Osteoblast (primary cell): ENCODE data around the gene TMC8. TPM values are rescaled to one million over a fixed set of nuclear protein-coding genes. Genes with fewer than 3 reads are reported as not detected.

Source experiments
- DNase-seq: peaks from one replicate; pipeline ENCODE4 v3.0.0; 2011; ENCODE audit warnings: low spot score, mixed read lengths; ENCODE audit not compliant: insufficient read length; ENCODE audit errors: missing footprints
- H2AFZ ChIP-seq: 2 replicates; pipeline ENCODE4 v1.6.0; 2011; ENCODE audit warnings: mild to moderate bottlenecking, low read length
- H3K27ac ChIP-seq: 2 replicates; pipeline ENCODE4 v1.5.1; 2011; ENCODE audit warnings: mild to moderate bottlenecking, low read depth, low read length, moderate library complexity
- H3K27me3 ChIP-seq: 2 replicates; pipeline ENCODE4 v1.6.0; 2012; ENCODE audit warnings: mild to moderate bottlenecking, control low read depth, inconsistent platforms, low read length, moderate library complexity; ENCODE audit not compliant: insufficient read depth
- H3K36me3 ChIP-seq: 2 replicates; pipeline ENCODE4 v1.5.1; 2011; ENCODE audit warnings: mild to moderate bottlenecking, low read length, control low read depth, moderate library complexity; ENCODE audit not compliant: insufficient read depth
- H3K4me1 ChIP-seq: 2 replicates; pipeline ENCODE4 v1.5.1; 2011; ENCODE audit warnings: mild to moderate bottlenecking, low read length, control low read depth, moderate library complexity; ENCODE audit not compliant: insufficient read depth
- H3K4me2 ChIP-seq: 2 replicates; pipeline ENCODE4 v1.6.0; 2011; ENCODE audit warnings: mild to moderate bottlenecking, low read length; ENCODE audit not compliant: insufficient read depth
- H3K4me3 ChIP-seq: fragments of 200-600 bp; sonication (generic); 3 replicates; pipeline ENCODE4 v1.5.1; 2012; ENCODE audit warnings: mild to moderate bottlenecking, low read length, inconsistent platforms; ENCODE audit not compliant: insufficient read depth
- H3K79me2 ChIP-seq: 2 replicates; pipeline ENCODE4 v1.6.0; 2012; ENCODE audit warnings: mild to moderate bottlenecking, low read length, control low read depth, inconsistent platforms; ENCODE audit not compliant: insufficient read depth
- H3K9me3 ChIP-seq: 2 replicates; pipeline ENCODE4 v1.5.1; 2011; ENCODE audit warnings: low read depth, low read length, control low read depth
- H4K20me1 ChIP-seq: 2 replicates; pipeline ENCODE4 v1.6.0; 2012; ENCODE audit warnings: mild to moderate bottlenecking, low read length, control low read depth; ENCODE audit not compliant: insufficient read depth
- CTCF ChIP-seq: IDR thresholded peaks from 2 replicates; pipeline ENCODE4 v1.5.1; 2011; ENCODE audit warnings: mild to moderate bottlenecking, low read depth, low read length, moderate library complexity; ENCODE audit errors: extremely low read depth
- total RNA-seq: library from RNA; depleted of rRNA; stranded (reverse); fragments of >200 nt; gene quantifications from 2 replicates; pipeline ENCODE4 v1.2.3, GENCODE V29; 2012

TMC8 gene
- total RNA-seq, 1 donor = not detected

GRCh38 chr17:78174870-78175642, 44.5 kb downstream of the TMC8 start:
- Histone ChIP-seq H3K4me2 (no peak overlapping the region), H3K4me1 (no peaks in the 10 kb centered on the region), H3K79me2 (no peaks in the 10 kb centered on the region), H3K9me3 (no peaks in the 10 kb centered on the region), H3K36me3 (peaks cover 12% of the 10 kb centered on the region), H2AFZ (no peak overlapping the region), H3K27me3 (no peaks in the 10 kb centered on the region), H4K20me1 (peaks cover 5% of the 10 kb centered on the region), H3K27ac (no peak overlapping the region), H3K4me3 (no peak overlapping the region)
- TF ChIP-seq CTCF = no peak
- peak; percentile 69 for DNase-seq

- Histone ChIP-seq H3K4me2 (no peak overlapping the region), H3K4me1 (no peaks in the 10 kb centered on the region), H3K9me3 (no peaks in the 10 kb centered on the region), H4K20me1 (peaks cover 5% of the 10 kb centered on the region), H2AFZ (no peak overlapping the region), H3K4me3 (no peak overlapping the region), H3K27me3 (no peaks in the 10 kb centered on the region), H3K36me3 (peaks cover 12% of the 10 kb centered on the region), H3K27ac (no peak overlapping the region), H3K79me2 (no peaks in the 10 kb centered on the region)
- DNase-seq = no peak
- no peak for TF ChIP-seq CTCF
Measured at GRCh38 chr17:78175643-78175981, 45.0 kb downstream of the TMC8 start.

- Histone ChIP-seq H3K4me1 (no peaks in the 10 kb centered on the region), H3K27ac (no peak overlapping the region), H4K20me1 (peaks cover 5% of the 10 kb centered on the region), H3K9me3 (no peaks in the 10 kb centered on the region), H2AFZ (no peak overlapping the region), H3K27me3 (no peaks in the 10 kb centered on the region), H3K36me3 (peaks cover 12% of the 10 kb centered on the region), H3K4me3 (no peak overlapping the region), H3K4me2 (no peak overlapping the region), H3K79me2 (no peaks in the 10 kb centered on the region)
- DNase-seq = peak; percentile 92
- peak; percentile 66 for TF ChIP-seq CTCF
Measured at GRCh38 chr17:78176548-78177025, 46.0 kb downstream of the TMC8 start.

GRCh38 chr17:78179372-78179771, 48.8 kb downstream of the TMC8 start:
- Histone ChIP-seq H3K27me3 (no peaks in the 10 kb centered on the region), H3K4me1 (no peaks in the 10 kb centered on the region), H3K4me3 (no peak overlapping the region), H3K79me2 (no peaks in the 10 kb centered on the region), H3K36me3 (peaks cover 12% of the 10 kb centered on the region), H3K27ac (no peak overlapping the region), H3K4me2 (no peak overlapping the region), H4K20me1 (peaks cover 5% of the 10 kb centered on the region), H2AFZ (peak overlapping the region; percentile 75), H3K9me3 (no peaks in the 10 kb centered on the region)
- DNase-seq = peak; percentile 94
- no peak for TF ChIP-seq CTCF
